T-helper 2 cell (primary cell): ENCODE results near the gene SLC51A.
"Not testable (repeated sequence)": the region's sequence is repeated elsewhere in the genome, so short reads cannot be mapped to it uniquely, and the experiment has no call there.

Experiments used
- DNase-seq, 5 experiments: peaks; one replicate each; pipeline versions ENCODE4 v3.0.0 to v3.0.0-alpha.2; 2012 to 2022
- total RNA-seq, 2 donors: gene quantifications; one replicate each; lab custom pipeline; 2026; lab: John Stamatoyannopoulos, UW

Gene SLC51A
- 0 reads per million in 2 donors for total RNA-seq

- no peak for DNase-seq
Measured at GRCh38 chr3:196216089-196216564, at the start of gene SLC51A. SLC51A (plus strand) TSS chr3:196216534; CDS start chr3:196216713, 179 bp downstream.

DNA sequence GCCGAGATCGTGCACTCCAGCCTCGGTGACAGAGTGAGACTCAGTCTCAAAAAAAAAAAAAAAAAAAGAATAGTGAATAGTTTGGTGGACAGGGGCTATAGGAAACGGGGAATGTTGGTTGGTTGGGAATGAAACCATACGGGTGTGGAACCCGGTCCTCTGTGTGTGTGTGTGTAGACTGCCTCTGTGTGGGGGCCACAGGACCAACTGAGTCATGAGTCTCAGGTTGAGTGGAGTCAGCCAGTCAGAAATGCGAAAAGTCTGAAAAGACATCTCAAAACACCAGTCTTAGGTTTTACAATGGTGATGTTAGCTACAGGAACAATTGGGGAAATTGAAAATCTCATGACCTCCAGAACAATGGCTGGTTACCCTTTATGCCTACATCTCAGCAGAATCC is 49.6 kb upstream of the SLC51A start:
- no peak for DNase-seq

DNA sequence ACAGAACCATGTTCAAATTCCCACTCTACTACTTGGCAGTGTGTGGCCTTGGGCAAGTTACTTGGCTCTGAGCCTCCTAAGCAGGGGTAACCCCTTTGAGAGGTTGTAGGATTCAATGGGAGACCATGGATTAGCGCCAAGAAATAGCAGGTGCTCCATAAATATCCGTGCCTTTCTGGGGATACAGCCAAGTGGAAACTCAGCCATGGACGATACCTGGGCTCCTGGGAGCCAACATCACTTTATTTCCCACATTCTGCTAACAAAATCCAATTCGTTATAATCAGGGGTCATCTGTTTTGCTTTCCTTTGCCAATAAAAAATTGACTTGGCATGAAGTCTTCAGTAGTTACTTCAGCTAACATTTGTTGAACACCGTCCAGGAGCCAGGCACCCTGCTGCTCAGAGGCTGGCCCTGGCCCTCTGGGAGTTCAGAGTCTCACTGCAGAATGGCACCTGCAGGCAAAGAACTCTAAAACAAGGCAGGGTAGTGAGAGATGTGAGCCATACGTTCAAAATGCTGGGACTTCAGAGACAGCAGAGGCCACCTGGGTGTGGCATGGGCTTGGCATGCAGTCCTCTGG is 47.4 kb upstream of the SLC51A start:
- DNase-seq = no peak

DNA sequence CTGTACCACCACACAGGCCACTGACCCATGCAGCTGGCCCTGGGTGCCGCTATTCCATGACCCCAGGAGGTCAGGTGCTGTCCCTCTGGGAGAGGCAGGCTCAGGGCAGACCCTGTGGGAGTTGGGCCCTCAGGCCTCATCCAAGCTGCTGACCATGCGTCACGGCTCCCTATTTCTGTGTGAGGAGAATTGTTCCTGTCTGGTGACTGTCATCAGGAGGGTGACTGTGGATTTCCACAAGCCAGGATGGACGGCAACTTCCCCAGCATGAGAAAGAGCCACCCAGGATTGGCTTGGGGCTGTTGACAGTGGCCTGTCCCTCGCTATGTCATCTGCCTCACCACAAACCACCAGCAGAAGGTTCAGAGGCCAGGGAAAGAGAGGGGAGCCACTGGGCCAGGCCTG is 46.5 kb upstream of the SLC51A start:
- DNase-seq = no peak

GRCh38 chr3:196170296-196170695 is 46.0 kb upstream of the SLC51A start:
- not testable (repeated sequence) for DNase-seq

- no peak for DNase-seq
Measured at GRCh38 chr3:196174652-196175051, 41.7 kb upstream of the SLC51A start.

GRCh38 chr3:196175116-196175625 is 41.2 kb upstream of the SLC51A start:
- DNase-seq = no peak

DNA sequence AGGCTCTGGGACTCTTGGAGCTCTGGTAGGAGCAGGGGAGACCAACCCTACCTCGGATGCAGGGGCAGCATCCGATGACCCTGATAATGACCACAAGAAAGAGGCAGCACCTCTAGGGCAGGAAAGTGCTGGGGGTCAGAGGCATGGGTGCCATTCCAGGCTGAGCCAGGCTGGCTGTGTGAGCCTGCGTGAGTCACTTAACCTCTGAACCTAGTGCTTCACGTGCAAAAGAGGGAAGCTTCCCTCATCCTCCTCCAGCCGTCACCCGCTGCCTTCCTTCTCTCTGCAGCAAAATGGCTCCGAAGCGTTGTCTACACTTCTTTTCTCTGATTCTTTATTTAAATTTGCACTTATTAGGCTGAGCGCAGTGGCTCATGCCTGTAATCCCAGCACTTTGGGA is 40.6 kb upstream of the SLC51A start:
- no peak for DNase-seq

- no peak for DNase-seq
Measured at GRCh38 chr3:196177567-196177966, 38.8 kb upstream of the SLC51A start.

DNA sequence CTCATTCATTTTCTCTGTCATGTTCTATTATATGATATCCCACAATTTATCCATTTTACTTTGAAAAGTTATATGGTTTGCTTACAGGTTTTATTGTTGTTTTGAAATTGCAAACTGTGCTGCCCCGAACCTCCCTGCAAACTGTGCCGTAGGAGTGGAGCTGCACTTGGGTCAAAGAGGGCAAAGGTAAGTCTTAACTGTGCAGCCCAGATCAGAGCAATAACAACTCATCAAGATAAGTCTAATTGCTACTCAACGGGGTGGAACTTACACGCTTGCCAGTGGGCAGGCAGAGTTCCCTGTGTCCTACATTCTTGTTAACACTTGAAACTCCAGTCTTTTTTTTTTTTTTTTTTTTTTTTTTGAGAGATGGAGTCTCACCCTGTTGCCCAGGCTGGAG is 38.4 kb upstream of the SLC51A start:
- DNase-seq = no peak

GRCh38 chr3:196178993-196179379 is 37.3 kb upstream of the SLC51A start:
- DNase-seq = no peak

GRCh38 chr3:196179380-196180308 is 36.7 kb upstream of the SLC51A start:
- DNase-seq = peak; percentile 48 to 97 (median 74)

DNA sequence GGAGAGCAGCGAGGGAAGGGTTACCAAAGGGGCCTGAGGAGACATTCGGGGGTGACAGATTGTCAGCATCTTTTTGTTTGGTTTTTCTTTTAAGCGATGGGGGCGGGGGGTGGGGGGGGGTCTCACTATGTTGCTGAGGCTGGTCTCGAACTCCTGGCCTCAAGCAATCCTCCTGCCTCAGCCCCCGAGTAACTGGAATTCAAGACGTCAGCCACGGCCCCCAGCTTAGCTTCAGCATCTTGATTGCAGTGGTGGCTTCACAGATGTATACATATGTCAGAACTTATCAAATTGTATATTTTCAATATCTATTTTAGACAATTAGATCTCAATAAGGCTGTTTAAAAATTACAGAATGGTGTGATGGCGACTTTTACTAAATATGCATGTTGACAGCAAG is 36.0 kb upstream of the SLC51A start:
- peak in 1 of 5 experiments; percentile 24 for DNase-seq

GRCh38 chr3:196181127-196181546 is 35.2 kb upstream of the SLC51A start:
- peak in 1 of 5 experiments; percentile 36 for DNase-seq

GRCh38 chr3:196184169-196184432 is 32.2 kb upstream of the SLC51A start:
- DNase-seq = not testable (repeated sequence)

GRCh38 chr3:196184881-196185280 is 31.5 kb upstream of the SLC51A start:
- DNase-seq = no peak

GRCh38 chr3:196186651-196187573 is 29.4 kb upstream of the SLC51A start:
- peak in 2 of 5 experiments; percentile 17 to 57 for DNase-seq

- no peak for DNase-seq
Measured at GRCh38 chr3:196189566-196190347, 26.6 kb upstream of the SLC51A start.

DNA sequence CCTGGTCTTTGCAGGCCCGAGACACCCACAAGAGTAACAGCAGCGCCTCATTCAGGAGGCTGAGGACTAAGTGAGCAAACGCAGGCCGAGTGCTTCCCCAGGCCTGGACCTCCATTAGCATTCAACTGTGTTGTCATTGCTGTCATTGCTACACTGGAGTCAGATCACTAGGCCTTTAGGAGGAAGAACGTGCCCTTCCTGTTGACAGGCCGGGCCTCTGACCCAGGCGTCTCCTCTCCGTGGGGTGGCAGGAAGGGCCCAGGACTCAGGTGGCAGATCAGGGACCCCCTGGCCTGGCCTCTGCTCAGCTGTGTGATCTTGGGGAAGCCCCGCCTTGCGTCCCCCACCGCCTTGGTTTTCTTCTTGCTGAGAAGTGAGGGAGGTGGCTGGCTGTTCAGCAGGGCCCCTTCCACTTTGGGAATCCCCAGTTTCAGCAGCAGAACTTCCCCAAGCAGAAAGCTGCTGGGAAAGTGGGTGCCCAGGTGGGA is 24.3 kb upstream of the SLC51A start:
- peak in 4 of 5 experiments; percentile 28 to 73 (median 50) for DNase-seq

- DNase-seq = peak in 1 of 5 experiments; percentile 60
Measured at GRCh38 chr3:196192524-196193051, 23.7 kb upstream of the SLC51A start.

GRCh38 chr3:196193133-196193735 is 23.1 kb upstream of the SLC51A start:
- DNase-seq = peak in 1 of 5 experiments; percentile 49
